NCI-H2196 treated with DMSO at 0.1 percent for 48 hours (cell line): Measurements from ENCODE around the gene GNG13.
"Not testable (repeated sequence)": the region's sequence is repeated elsewhere in the genome, so short reads cannot be mapped to it uniquely, and the experiment has no call there.

Source experiments
- DNase-seq: peaks from one replicate; lab custom pipeline; 2025; ENCODE audit not compliant: unreplicated experiment; lab: John Stamatoyannopoulos, UW

GNG13 gene

GRCh38 chr16:832652-833336 is 32.3 kb upstream of the GNG13 start:
- no peak for DNase-seq

GRCh38 chr16:831571-832413 is 31.3 kb upstream of the GNG13 start:
- no peak for DNase-seq

- no peak for DNase-seq
Measured at GRCh38 chr16:830871-831570, 30.5 kb upstream of the GNG13 start.

- no peak for DNase-seq
Measured at GRCh38 chr16:830107-830870, 29.8 kb upstream of the GNG13 start.

GRCh38 chr16:828891-829290 is 28.4 kb upstream of the GNG13 start:
- no peak for DNase-seq

GRCh38 chr16:827513-827912 is 27.0 kb upstream of the GNG13 start:
- no peak for DNase-seq

GRCh38 chr16:825341-826061 is 25.0 kb upstream of the GNG13 start:
- DNase-seq = no peak

- no peak for DNase-seq
Measured at GRCh38 chr16:824601-825000, 24.1 kb upstream of the GNG13 start.

- DNase-seq = no peak
Measured at GRCh38 chr16:824194-824593, 23.7 kb upstream of the GNG13 start.

GRCh38 chr16:822909-823297 is 22.4 kb upstream of the GNG13 start:
- no peak for DNase-seq

GRCh38 chr16:822174-822908 is 21.8 kb upstream of the GNG13 start:
- DNase-seq = no peak

GRCh38 chr16:821751-822150 is 21.2 kb upstream of the GNG13 start:
- DNase-seq = no peak

GRCh38 chr16:820748-821147 is 20.2 kb upstream of the GNG13 start:
- no peak for DNase-seq

- not testable (repeated sequence) for DNase-seq
Measured at GRCh38 chr16:820044-820408, 19.5 kb upstream of the GNG13 start.

- DNase-seq = no peak
Measured at GRCh38 chr16:819336-820043, 19.0 kb upstream of the GNG13 start.

- no peak for DNase-seq
Measured at GRCh38 chr16:818592-818991, 18.1 kb upstream of the GNG13 start.

- DNase-seq = no peak
Measured at GRCh38 chr16:818132-818531, 17.6 kb upstream of the GNG13 start.

GRCh38 chr16:817001-817906 is 16.7 kb upstream of the GNG13 start:
- DNase-seq = no peak
